ENCODE results near the gene NCSTN.

DNA sequence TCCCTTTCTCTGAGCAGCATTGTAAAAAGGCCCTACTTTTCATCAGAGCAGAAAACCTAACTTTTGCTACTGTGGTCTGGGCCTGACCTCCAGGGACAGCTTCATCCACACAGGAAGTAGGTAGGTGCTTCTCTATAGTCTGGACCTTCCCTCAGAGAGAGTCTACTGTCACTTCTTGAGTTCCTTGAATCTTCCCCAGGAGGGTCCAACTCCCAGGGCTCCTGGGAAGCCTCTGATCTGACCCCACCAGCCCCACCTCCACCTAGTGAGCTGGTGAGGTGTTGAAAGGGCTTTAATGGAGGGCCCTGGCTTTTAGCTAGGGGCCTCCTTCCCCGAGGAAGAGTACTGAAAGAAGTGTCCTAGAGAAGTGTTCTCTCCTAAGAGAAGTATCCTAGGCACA, 54.5 kb downstream of the NCSTN start:
- TF ChIP-seq, protein P1, sequence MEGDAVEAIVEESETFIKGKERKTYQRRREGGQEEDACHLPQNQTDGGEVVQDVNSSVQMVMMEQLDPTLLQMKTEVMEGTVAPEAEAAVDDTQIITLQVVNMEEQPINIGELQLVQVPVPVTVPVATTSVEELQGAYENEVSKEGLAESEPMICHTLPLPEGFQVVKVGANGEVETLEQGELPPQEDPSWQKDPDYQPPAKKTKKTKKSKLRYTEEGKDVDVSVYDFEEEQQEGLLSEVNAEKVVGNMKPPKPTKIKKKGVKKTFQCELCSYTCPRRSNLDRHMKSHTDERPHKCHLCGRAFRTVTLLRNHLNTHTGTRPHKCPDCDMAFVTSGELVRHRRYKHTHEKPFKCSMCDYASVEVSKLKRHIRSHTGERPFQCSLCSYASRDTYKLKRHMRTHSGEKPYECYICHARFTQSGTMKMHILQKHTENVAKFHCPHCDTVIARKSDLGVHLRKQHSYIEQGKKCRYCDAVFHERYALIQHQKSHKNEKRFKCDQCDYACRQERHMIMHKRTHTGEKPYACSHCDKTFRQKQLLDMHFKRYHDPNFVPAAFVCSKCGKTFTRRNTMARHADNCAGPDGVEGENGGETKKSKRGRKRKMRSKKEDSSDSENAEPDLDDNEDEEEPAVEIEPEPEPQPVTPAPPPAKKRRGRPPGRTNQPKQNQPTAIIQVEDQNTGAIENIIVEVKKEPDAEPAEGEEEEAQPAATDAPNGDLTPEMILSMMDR (IDR thresholded peaks at IDR 0.05): no peak
- TF ChIP-seq POLR2A (IDR thresholded peaks at IDR 0.05) (no peak), POLR2AphosphoS5 (IDR thresholded peaks at IDR 0.05) (no peak), EP300 (IDR thresholded peaks at IDR 0.05) (no peak)

Data from stomach (tissue), 4 donors.